Lung (tissue), 12 donors: ENCODE data around the gene KCND2. TPM values are rescaled to one million over a fixed set of nuclear protein-coding genes. Genes with fewer than 3 reads are reported as not detected.

Experiments used
- ATAC-seq: fragments of 200-7000 bp; cut with Tn5 transposase; one replicate; pipeline ENCODE4 v1.9.1; 2020; ENCODE audit warnings: moderate number of reproducible peaks; ENCODE audit not compliant: insufficient read depth, low FRiP score
- DNase-seq, 3 donors: peaks; one replicate each; pipeline ENCODE4 v3.0.0-alpha.2; 2013 to 2017
- H3K27ac ChIP-seq, 2 donors: one replicate each; pipeline ENCODE4 v1.5.1; 2013; ENCODE audit warnings: mild to moderate bottlenecking in 2 of 2, moderate library complexity in 2 of 2, control low read depth in 1 of 2, inconsistent platforms in 1 of 2, low read depth in 1 of 2, low read length in 1 of 2
- H3K27me3 ChIP-seq, 3 donors: one replicate each; pipeline ENCODE4 v1.5.1; 2013; ENCODE audit warnings: low read length in 2 of 3; ENCODE audit not compliant: control insufficient read depth in 3 of 3, insufficient read depth in 3 of 3
- H3K36me3 ChIP-seq, 4 donors: one replicate each; pipeline ENCODE4 v1.5.1; 2013; ENCODE audit warnings: low read length in 4 of 4, mild to moderate bottlenecking in 1 of 4, moderate library complexity in 1 of 4; ENCODE audit not compliant: control insufficient read depth in 4 of 4, insufficient read depth in 4 of 4
- H3K4me1 ChIP-seq, 5 donors: one replicate each; pipeline ENCODE4 v1.5.1; 2013; ENCODE audit warnings: low read length in 5 of 5, mild to moderate bottlenecking in 2 of 5, moderate library complexity in 1 of 5; ENCODE audit not compliant: control insufficient read depth in 5 of 5, insufficient read depth in 5 of 5
- H3K4me3 ChIP-seq: one replicate; pipeline ENCODE4 v1.5.1; 2013; ENCODE audit warnings: mild to moderate bottlenecking, control low read depth, moderate library complexity
- H3K9ac ChIP-seq, 2 donors: one replicate each; pipeline ENCODE4 v1.5.1; 2013; ENCODE audit warnings: low read length in 2 of 2, control low read depth in 1 of 2; ENCODE audit not compliant: insufficient read depth in 1 of 2
- H3K9me3 ChIP-seq, 4 donors: one replicate each; pipeline ENCODE4 v1.5.1; 2013; ENCODE audit warnings: low read length in 3 of 4, mild to moderate bottlenecking in 1 of 4, moderate library complexity in 1 of 4; ENCODE audit not compliant: control insufficient read depth in 4 of 4, insufficient read depth in 3 of 4
- CTCF ChIP-seq: IDR thresholded peaks from 2 replicates; pipeline ENCODE4 v1.5.1; 2012; ENCODE audit warnings: mild to moderate bottlenecking; ENCODE audit errors: control extremely low read depth, extremely low read depth
- WGBS, 2 donors: extraction: QIAGEN DNeasy Blood & Tissue Kit; methylation state at CpG; one replicate each; pipeline ENCODE4 v1.1.7; 2013; 5-methylcytosine and 5-hydroxymethylcytosine counted together
- polyA plus RNA-seq, 2 donors: library from polyadenylated mRNA; stranded (reverse); fragments of 200-250 nt; gene quantifications; one replicate each; pipeline ENCODE4 v1.2.1, GENCODE V29; 2013
- total RNA-seq, 2 donors: library from RNA; depleted of rRNA in 1 of 2; stranded (reverse); fragments of >200 nt in 1 of 2; gene quantifications; one replicate each; pipeline ENCODE4 v1.2.1, GENCODE V29; 2014 to 2021
- donor health status: control.
- donor health status: control.
- donor health status: Bipolar disorder and iron deficiency.
- donor health status: healthy.
- donor health status: DM: yes; HTN: yes; CAD: no.

KCND2 gene
- total and polyA plus RNA-seq, 4 donors: 0.03 to 1.1 (median 0.10) TPM

GRCh38 chr7:120523985-120524384 is 251.0 kb downstream of the KCND2 start:
- TF ChIP-seq CTCF: no peak
- 91 to 97% methylated on average over 7 of the region's 7 CpGs for WGBS, 2 donors
- ATAC-seq (no peak), DNase-seq (no peak)
- H3K27ac ChIP-seq: no peak overlapping the region
- no peak overlapping the region for H3K9ac ChIP-seq
- no peaks in the 10 kb centered on the region for H3K9me3 ChIP-seq
- H3K4me1 ChIP-seq: no peaks in the 10 kb centered on the region
- no peaks in the 10 kb centered on the region for H3K27me3 ChIP-seq
- no peak overlapping the region for H3K4me3 ChIP-seq
- no peaks in the 10 kb centered on the region for H3K36me3 ChIP-seq

GRCh38 chr7:120526902-120527509 is 254.0 kb downstream of the KCND2 start:
- no peaks in the 10 kb centered on the region for H3K4me1 ChIP-seq
- no peak overlapping the region for H3K9ac ChIP-seq
- DNase-seq: no peak
- H3K4me3 ChIP-seq: no peak overlapping the region
- ATAC-seq: no peak
- H3K36me3 ChIP-seq: no peaks in the 10 kb centered on the region
- H3K27me3 ChIP-seq: no peaks in the 10 kb centered on the region
- H3K27ac ChIP-seq: no peak overlapping the region
- no peak for TF ChIP-seq CTCF
- no peaks in the 10 kb centered on the region for H3K9me3 ChIP-seq
- WGBS, 2 donors: 85 to 88% methylated on average over 5 of the region's 5 CpGs

DNA sequence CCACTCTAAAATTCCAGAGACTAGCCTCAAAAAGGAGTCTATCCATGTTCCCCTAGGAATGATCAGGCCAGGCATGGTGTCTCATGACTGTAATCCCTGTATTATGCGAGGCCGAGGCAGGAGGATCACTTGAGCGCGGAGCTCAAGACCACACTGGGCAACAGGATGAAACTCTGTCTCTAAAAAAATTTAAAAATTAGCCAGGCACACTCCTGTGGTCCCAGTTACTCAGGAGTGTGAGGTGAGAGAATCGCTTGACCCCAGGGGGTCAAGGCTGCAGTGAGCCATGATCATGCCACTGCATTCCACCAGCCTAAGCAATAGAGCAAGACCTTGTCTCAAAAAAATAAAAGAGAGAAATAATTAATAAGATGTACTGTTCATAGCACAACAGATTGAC is 256.8 kb downstream of the KCND2 start:
- Histone ChIP-seq H3K4me1 (no peaks in the 10 kb centered on the region), H3K4me3 (no peak overlapping the region), H3K9me3 (no peaks in the 10 kb centered on the region), H3K9ac (no peak overlapping the region), H3K27ac (no peak overlapping the region), H3K36me3 (no peaks in the 10 kb centered on the region), H3K27me3 (no peaks in the 10 kb centered on the region)
- no peak for TF ChIP-seq CTCF
- 96% methylated on average over 5 of the region's 5 CpGs for WGBS, 2 donors
- ATAC-seq: no peak
- no peak for DNase-seq

DNA sequence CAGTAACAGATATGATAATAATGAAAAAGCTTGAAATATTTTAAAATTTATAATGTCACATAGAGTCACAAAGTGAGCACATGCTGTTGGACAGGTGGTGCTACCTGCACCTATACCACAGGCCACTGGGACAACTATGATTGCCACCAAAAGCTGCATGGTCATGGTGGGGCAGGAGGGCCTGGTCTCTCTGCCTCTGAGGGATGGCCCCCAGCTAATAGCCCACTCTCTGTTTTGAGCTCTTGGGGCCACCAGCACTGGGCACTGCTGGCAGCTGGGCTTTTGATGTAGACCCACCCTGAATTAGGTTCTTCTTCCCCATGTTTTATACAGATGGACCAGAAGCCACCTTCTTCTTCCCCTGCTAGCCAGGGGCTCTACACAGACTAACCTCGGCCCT is 265.4 kb downstream of the KCND2 start:
- Histone ChIP-seq H3K9me3 (no peaks in the 10 kb centered on the region), H3K9ac (no peak overlapping the region), H3K4me1 (no peaks in the 10 kb centered on the region), H3K27me3 (no peaks in the 10 kb centered on the region), H3K36me3 (no peaks in the 10 kb centered on the region), H3K27ac (no peak overlapping the region), H3K4me3 (no peak overlapping the region)
- WGBS, 2 donors: 89 to 90% methylated on average over 1 of the region's 1 CpG
- ATAC-seq (no peak), DNase-seq (no peak)
- TF ChIP-seq CTCF: no peak
